ENCODE measurements around the gene CCDC191. TPM values are rescaled to one million over a fixed set of nuclear protein-coding genes. Genes with fewer than 3 reads are reported as not detected.

The CCDC191 gene
- total RNA-seq, 1 donor from 2014 or later = 1.3 TPM

DNA sequence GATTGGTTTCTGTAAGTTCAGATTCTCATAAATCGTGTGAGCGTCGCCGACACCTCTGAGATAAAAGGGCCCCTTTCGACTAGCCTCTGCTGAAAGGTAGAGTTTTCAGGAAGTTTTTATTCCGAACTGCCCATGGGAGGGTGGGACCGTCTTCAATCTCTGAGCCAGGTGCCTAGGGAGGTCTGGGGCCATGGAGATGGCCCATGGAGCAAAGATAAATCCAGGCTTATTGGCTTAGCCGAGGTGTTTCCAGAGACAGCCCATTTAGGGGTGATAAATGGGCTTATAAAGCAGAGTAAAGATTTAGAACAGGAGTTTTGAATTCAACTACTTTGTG, 653 bp upstream of the CCDC191 start:
- DNase-seq (ENCODE audit: low read depth, low spot score) = no peak

DNA sequence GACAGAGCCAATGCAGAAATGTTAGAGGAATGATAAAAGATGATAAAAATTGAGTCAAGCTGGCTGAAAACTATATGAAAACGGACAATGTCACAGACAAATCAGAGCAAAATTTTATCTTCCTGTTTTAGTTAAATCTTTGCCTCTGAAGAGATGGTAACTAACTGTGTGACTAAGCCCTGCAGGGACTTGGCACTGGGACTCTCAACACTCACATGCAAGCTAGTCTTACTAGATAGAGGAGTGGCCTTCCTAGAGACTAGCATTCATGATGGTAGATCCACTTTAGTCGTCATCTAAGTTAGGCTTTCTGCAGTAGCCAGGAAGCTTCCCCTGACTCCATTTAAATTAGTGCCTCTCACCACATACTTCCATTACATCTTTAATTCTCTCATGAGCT, 4.1 kb downstream of the CCDC191 start:
- DNase-seq (ENCODE audit: low read depth, low spot score) = no peak

DNA sequence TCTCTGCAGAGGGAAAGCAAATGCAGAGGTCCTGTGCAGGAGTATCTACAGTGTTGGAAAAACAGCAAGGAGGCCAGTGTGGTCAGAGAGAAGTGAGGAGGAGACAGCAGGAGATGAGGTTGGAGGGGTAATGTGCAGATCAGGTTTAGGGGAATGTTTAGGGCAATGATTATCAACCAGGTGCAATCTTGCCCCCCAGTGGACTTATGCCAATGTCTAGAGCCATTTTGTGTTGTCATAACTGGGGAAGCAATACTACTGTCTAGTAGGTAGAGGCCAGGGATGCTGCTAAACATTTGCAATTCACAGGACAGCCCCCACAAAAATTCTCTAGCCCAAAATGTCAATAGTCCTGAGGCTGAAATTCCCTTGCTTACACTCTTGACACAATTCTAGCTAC, 13.1 kb downstream of the CCDC191 start:
- no peak for DNase-seq (ENCODE audit: low read depth, low spot score)

- no peak for DNase-seq (ENCODE audit: low read depth, low spot score)
Measured at GRCh38 chr3:114035896-114036295, 20.4 kb downstream of the CCDC191 start.

DNA sequence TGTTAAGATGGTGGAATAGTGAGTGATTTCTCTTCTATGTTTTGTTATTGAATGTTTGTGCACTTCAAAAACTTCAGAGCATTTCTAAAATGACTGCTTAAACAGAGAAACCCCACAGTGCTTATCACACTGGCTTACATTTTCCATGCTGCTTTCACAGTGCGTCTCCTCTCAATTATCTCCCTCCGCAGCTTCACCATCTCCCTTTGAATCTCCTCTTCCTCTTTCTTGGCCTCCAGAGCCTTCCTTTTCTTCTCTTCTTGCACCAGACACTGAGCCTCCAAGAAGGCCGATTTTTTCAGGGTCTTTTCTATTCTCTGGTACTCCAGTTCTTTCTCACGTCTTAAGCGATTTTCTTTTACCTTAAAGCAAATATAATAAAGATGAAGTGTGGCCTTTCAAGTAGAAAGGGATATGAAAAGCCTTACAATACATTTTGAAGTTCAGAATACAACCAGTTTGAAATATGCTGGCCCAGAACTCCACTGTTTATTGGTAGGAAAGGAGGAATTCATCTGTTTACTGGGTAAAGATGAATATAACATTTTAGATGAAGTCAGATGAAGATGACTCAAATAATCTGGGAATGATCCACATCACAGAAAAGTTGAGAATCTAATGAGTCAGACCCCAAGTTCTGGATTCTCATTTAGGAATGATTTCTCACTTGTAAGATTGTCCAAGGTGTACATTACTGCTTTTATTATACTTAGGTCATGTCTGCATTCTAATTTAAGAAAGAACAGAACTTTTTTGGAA, 21.4 kb downstream of the CCDC191 start:
- no peak for DNase-seq (ENCODE audit: low read depth, low spot score)

- DNase-seq (ENCODE audit: low read depth, low spot score) = no peak
Measured at GRCh38 chr3:114034211-114034610, 22.1 kb downstream of the CCDC191 start.

GRCh38 chr3:114033721-114034120, 22.6 kb downstream of the CCDC191 start:
- no peak for DNase-seq (ENCODE audit: low read depth, low spot score)

DNA sequence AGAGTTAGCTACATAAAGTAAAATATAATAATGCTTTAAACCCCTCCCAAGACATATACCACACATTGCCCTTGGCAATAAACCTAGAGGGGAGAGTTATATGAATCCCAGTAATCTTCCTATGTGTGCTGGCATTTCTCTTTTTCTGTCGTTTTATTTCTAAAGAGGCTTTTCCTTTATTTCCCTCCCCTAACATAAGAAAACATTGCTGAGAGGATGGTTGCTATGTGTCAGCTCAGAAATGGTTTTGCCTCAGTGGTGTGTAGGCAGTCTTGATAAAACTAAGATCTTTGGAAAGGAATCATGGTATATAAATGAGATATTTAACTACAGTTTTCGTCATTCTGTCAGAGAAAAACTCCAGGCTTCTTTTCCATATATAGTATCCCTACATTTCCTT, 30.0 kb downstream of the CCDC191 start:
- DNase-seq (ENCODE audit: low read depth, low spot score) = no peak

GRCh38 chr3:114025451-114025850, 30.9 kb downstream of the CCDC191 start:
- DNase-seq (ENCODE audit: low read depth, low spot score) = no peak

GRCh38 chr3:114022145-114022802, 34.1 kb downstream of the CCDC191 start:
- DNase-seq (ENCODE audit: low read depth, low spot score) = no peak

- DNase-seq (ENCODE audit: low read depth, low spot score) = no peak
Measured at GRCh38 chr3:114020907-114021306, 35.4 kb downstream of the CCDC191 start.

DNA sequence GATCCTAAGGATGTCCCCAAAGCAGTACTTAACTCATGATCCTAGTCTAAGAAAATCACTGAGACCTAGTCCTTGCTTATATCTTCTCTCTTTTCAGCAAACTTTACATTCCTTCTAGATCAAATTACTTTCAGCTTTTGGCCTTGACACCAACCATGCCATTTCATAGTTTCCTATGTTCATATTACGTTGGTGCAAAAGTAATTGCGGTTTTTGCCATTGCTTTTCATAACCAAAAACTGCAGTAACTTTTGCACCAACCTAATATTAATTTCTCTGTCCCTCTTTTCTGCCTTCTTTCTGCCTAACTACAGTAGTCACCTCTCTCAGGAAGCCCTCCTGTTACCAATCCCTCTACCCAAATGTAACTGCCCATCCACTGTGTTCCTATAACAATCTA, 36.8 kb downstream of the CCDC191 start:
- no peak for DNase-seq (ENCODE audit: low read depth, low spot score)

DNA sequence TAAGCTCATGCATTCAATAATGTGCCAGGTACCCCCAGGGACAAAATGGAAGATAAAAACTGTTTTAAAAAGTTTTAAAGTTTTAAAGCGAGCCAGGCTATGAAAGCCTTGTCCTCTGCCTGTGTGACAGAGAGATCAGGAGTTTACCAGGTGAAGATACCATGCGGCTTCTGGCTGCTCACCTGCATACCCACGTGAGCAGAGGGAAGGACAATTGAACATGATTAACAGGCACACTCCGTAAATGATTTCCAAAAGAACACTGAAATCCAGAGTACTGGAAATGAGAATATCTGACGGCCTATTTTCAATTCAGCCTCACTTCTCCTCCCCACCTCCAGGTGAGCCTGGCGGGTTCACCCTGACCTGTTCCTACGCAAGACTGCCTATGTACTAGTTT, 42.1 kb downstream of the CCDC191 start:
- DNase-seq (ENCODE audit: low read depth, low spot score) = no peak

DNA sequence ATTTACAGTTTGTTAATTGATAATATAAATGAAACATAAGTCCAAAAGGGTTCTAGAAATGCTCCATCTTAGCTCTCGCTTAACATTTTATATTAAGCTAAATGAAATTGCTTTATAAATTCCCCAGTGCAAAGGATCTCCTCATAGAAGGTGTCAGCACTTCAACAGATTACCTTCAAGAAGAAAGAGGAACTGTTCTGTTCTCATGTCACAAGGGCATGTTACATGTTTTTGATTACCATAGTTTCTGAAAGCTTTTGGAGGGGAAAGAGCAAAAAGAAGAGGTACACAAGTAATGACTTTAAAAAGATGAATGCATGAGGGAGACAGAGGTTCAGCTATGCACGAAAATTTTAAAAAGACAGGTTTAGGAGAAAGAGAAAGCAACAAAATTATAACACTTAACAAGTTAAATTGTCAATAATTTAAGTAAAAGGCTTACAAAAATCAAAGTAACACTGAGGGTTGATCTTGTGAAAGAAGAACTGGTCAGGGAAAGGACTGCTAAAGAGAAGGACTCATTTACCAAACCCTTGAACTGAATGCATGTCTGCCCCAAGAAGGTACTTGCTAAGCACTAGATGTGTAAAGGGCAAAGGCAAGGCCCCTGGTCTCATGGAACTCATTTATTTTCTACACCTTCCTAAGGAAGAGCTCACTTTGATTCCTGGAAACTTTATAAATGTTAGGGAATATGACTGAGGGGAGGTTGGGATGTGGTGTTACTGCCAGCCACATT, 45.1 kb downstream of the CCDC191 start:
- DNase-seq (ENCODE audit: low read depth, low spot score) = no peak

DNA sequence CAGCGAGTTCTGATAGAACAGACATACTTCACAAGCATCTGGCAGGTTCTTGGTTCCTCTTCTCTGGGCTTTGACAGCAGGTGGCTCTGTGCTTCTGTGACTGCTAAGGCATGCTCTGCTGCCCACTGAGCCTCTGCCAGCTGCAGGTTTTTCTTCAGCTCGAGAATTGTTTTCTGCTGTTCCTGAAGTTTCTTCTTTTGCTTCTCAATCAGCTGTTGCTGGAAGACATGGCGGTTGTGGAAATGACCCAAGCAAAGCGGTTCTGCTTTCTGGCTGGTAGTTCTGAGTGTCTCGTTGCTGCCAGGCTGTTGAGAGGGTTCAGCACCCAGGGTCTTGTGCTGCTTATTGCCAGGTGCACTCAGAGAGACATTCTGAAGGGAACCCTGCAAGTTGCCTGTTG, 50.8 kb downstream of the CCDC191 start:
- DNase-seq (ENCODE audit: low read depth, low spot score) = no peak

- DNase-seq (ENCODE audit: low read depth, low spot score) = no peak
Measured at GRCh38 chr3:113985541-113985940, 70.8 kb downstream of the CCDC191 start.

GRCh38 chr3:113983544-113983943, 72.8 kb downstream of the CCDC191 start:
- no peak for DNase-seq (ENCODE audit: low read depth, low spot score)

DNA sequence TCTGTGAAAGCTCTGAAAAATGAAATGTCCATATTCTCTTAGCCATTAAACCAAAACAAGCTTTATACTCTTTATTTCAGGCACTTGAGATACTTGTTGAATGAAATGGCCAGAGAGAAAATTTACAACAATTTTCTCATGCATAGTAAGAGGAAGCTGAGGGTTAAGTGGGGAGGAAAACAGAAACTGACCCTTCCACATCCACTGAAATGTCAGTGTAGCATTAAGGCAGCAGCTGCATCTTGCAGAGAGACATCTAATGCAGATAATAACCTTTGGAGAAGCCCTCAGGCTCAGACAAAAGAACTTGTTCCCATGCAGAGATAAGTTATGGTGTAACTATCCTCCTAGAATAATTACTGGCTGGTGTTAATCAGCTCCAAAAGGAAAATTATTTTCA, 74.5 kb downstream of the CCDC191 start:
- no peak for DNase-seq (ENCODE audit: low read depth, low spot score)

GRCh38 chr3:113979916-113980315, 76.4 kb downstream of the CCDC191 start:
- no peak for DNase-seq (ENCODE audit: low read depth, low spot score)

GRCh38 chr3:113977822-113978221, 78.5 kb downstream of the CCDC191 start:
- no peak for DNase-seq (ENCODE audit: low read depth, low spot score)

DNA sequence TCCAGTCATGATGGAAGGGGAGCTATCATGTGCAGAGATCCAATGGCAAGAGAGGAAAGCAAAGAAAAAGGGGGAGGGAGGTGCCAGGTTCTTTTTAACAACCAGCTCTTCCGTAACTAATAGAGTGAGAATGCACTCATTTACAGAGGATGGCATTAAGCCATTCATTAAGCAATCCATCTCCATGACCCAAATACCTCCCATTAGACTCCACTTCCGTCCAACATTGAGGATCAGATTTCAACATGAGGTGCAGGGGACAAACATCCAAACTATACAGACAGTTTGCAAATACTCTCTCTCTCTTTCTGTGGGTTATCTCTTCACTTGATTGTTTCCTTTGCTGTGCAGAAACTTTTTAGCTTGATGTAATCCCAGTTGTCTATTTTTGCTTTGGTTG, 87.3 kb downstream of the CCDC191 start:
- no peak for DNase-seq (ENCODE audit: low read depth, low spot score)

DNA sequence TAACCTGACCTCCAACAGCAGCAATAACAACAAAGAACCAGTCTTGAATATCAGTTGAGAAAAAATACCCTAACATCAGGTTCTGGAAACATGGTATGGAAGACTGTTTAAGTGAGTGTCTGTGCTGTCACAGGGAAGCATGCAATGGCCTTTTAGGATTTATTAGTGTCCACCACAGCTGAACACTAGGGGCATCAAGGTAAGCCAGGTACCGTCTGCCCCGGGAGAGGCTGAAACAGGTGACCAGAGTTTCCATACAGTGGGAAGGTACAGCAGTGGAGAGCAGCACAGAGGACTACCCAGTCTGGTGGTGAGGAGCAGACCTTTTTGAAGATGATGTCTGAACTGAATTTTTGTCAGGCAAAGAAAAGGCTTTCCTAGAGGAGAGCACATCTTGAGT, 90.2 kb downstream of the CCDC191 start:
- DNase-seq (ENCODE audit: low read depth, low spot score) = no peak

GRCh38 chr3:113963879-113964278, 92.4 kb downstream of the CCDC191 start:
- DNase-seq (ENCODE audit: low read depth, low spot score) = no peak
